ENCODE measurements around the gene EPB41L2.
"Not testable (repeated sequence)": the region's sequence is repeated elsewhere in the genome, so short reads cannot be mapped to it uniquely, and the experiment has no call there.

Gene EPB41L2

GRCh38 chr6:131063028-131063763 lies at the start of gene EPB41L2:
EPB41L2 (minus strand) TSS chr6:131063245; CDS start chr6:130956485, 106,760 bp downstream.
- peak; percentile 42 for DNase-seq (ENCODE audit: low read depth, low spot score)

GRCh38 chr6:131112249-131112648 lies 49.2 kb upstream of the EPB41L2 start:
- no peak for DNase-seq (ENCODE audit: low read depth, low spot score)

GRCh38 chr6:131107151-131107550 lies 44.1 kb upstream of the EPB41L2 start:
- no peak for DNase-seq (ENCODE audit: low read depth, low spot score)

GRCh38 chr6:131103901-131104300 lies 40.9 kb upstream of the EPB41L2 start:
- DNase-seq (ENCODE audit: low read depth, low spot score) = no peak

GRCh38 chr6:131103296-131103695 lies 40.3 kb upstream of the EPB41L2 start:
- DNase-seq (ENCODE audit: low read depth, low spot score) = no peak

- no peak for DNase-seq (ENCODE audit: low read depth, low spot score)
These were observed 39.1 kb upstream of the EPB41L2 start for GRCh38 chr6:131101911-131102680.

- no peak for DNase-seq (ENCODE audit: low read depth, low spot score)
These were observed 33.7 kb upstream of the EPB41L2 start for GRCh38 chr6:131096786-131097185.

- DNase-seq (ENCODE audit: low read depth, low spot score) = no peak
These were observed 30.3 kb upstream of the EPB41L2 start for GRCh38 chr6:131093334-131093733.

- DNase-seq (ENCODE audit: low read depth, low spot score) = not testable (repeated sequence)
These were observed 28.9 kb upstream of the EPB41L2 start for GRCh38 chr6:131091944-131092343.

GRCh38 chr6:131090339-131090738 lies 27.3 kb upstream of the EPB41L2 start:
- DNase-seq (ENCODE audit: low read depth, low spot score) = not testable (repeated sequence)

GRCh38 chr6:131084982-131085381 lies 21.9 kb upstream of the EPB41L2 start:
- DNase-seq (ENCODE audit: low read depth, low spot score) = no peak

GRCh38 chr6:131083687-131084086 lies 20.6 kb upstream of the EPB41L2 start:
- no peak for DNase-seq (ENCODE audit: low read depth, low spot score)

- DNase-seq (ENCODE audit: low read depth, low spot score) = no peak
These were observed 19.3 kb upstream of the EPB41L2 start for GRCh38 chr6:131082335-131082734.

- DNase-seq (ENCODE audit: low read depth, low spot score) = no peak
These were observed 17.0 kb upstream of the EPB41L2 start for GRCh38 chr6:131080084-131080483.

- DNase-seq (ENCODE audit: low read depth, low spot score) = no peak
These were observed 10.5 kb upstream of the EPB41L2 start for GRCh38 chr6:131073577-131073976.

- DNase-seq (ENCODE audit: low read depth, low spot score) = no peak
These were observed 7.0 kb upstream of the EPB41L2 start for GRCh38 chr6:131070061-131070460.

- no peak for DNase-seq (ENCODE audit: low read depth, low spot score)
These were observed 5.1 kb upstream of the EPB41L2 start for GRCh38 chr6:131068165-131068564.

GRCh38 chr6:131067521-131067920 lies 4.5 kb upstream of the EPB41L2 start:
- no peak for DNase-seq (ENCODE audit: low read depth, low spot score)

- DNase-seq (ENCODE audit: low read depth, low spot score) = no peak
These were observed 2.8 kb upstream of the EPB41L2 start for GRCh38 chr6:131065824-131066171.

- no peak for DNase-seq (ENCODE audit: low read depth, low spot score)
These were observed 2.2 kb upstream of the EPB41L2 start for GRCh38 chr6:131065112-131065823.

GRCh38 chr6:131063764-131064272 lies 773 bp upstream of the EPB41L2 start:
- DNase-seq (ENCODE audit: low read depth, low spot score) = no peak
